COLO829 (cell line): Measurements from ENCODE around the gene SERPINB8.

Experiments used
- DNase-seq: peaks from one replicate; pipeline ENCODE4 v3.0.0; 2012; ENCODE audit warnings: low spot score

SERPINB8 gene

DNA sequence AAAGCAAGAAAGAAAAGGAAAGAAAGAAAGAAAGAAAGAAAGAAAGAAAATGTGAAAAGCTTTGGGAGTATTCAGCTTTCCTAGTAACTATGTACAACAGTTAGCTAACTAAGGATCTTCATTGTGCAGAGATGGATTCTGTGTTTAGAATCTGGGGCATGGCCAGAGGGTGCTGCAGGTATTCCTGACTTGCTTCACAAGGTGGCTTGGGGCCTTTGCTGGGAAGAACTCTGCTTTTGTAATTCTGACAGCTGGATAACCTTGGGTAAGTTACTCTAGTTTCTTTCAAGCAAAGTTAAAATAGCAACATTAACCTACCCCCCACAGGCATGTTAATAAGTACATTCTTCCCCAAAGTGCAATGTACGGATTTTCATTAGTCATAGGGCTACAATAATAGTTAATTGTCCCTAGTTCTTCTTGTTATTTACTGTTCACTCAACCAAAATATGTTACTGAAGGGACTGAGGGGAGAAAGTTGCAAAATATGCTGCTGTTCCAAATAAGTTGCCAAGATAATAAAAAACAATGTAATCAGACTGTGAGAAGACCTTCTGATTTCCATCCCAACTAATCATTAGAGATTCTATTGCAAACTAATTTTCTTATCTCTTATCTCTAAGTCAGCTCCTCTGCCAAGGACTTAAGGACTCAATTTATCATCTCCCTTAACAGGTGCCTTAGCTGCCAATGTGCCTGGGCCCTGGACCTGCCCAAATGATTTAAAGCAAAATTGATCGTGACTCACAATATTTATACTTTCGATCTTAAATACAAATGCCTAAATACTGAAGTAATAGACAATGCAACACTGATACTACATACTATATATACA lies 50.3 kb downstream of the SERPINB8 start:
- DNase-seq: peak; percentile 3

DNA sequence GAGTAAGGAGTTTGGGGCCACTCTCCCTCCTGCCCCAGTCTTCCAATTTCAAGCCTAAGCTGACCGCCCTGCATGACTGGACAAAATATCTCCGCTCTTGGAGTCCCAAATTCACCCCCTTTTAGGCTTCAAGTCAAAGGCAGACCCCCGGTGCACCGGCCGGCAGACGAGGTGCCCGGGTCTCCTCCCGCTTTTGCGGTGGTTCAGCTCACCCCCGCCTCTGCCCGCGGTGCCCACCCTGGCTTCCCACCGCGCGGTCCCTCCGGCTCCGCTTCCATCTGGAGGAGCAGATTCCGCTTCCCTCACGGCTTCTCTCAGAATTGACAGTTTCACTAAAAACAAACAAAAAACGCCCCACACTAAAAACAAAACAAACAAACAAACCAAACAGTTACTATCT lies 56.5 kb downstream of the SERPINB8 start:
- no peak for DNase-seq

DNA sequence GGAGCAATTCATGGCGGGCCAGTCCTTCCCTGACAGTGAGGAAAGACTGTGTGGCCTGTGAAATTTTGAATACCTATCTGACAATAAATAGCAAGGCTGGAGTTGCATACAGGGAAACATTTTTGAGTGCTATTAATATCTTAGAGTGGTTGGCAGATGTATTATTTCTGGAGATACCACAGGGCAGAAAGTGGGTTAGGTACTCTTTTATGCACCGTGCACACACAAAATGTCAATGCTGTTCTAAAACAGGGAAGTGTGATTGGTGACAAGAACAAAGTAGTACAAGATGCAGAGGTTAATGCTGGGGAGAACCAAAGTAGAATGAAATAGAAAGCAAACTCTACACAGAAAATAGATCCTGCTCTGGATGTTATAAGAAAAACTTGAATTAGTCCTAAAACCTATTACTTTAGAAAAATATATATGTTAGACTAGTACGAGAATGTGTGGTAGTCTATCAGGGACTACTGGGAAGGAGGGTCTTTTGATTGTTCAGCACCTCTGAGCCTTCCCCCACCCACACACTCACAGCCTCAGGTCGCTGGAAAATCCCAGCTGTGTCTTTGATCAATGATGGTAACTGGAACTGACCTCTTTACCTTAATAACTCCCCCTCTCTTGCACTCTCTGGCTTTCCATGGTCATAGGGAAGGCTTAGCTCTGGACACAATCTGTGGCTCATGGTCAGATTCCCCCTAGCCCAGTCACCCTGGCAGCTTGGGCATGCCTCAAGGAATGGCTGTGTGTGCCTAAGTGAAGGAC lies 58.2 kb downstream of the SERPINB8 start:
- DNase-seq: no peak

DNA sequence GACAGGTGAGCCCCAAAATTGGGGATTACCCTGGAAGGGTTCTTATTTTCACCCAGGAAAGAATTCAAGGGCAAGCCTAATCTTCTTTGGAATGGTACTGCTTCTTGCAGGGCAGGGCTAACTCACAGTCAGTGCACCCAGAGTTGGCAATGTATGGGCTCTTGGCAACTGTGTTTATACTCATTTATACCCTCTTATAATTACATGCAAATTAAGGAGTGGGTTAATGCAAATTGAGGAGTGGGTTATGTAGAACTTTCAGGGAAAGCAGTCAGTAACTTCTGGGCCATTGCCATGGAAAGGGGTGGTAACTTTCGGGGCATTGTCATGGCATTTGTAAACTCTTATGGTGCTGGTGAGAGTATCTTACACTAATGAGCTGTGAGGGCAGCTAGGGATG lies 59.2 kb downstream of the SERPINB8 start:
- no peak for DNase-seq

DNA sequence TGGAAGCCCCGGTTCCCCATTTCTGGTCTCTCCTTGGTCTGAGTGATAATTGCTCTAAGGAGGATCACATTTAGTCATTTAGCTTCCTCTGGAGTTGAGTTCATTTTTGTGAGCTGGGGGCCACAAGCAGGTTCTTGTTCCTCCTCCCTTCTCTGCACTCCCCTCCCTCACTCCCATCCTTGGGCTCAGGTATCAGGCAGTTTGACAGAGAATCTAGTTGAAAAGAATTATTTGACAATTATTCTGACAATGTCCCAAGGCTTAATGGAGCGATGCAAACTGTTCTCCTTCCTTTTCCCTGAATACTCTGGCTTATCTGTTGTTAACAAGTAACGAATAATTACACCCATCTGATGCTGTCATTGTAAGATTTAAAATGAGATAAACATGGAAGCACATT lies 61.5 kb downstream of the SERPINB8 start:
- DNase-seq: no peak

DNA sequence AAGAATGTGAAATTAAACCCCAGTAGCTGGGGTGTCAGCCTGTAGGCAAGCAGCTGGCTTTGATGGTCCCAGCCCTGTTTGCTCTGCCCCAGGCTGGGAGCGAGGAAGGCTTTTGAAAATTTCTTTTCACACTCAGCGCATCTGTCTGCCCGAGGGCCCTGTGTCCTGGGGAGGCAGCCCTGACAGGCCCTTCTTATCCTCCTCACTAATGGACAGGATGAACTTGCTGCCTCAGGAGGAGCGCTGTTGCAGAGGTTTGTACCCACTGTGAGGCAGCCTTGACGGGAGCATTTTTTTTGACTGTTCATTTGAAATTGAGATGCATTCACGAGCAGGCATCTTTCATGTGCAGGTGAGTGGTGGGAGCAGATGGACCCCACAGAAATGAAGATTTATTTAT lies 62.4 kb downstream of the SERPINB8 start:
- no peak for DNase-seq

DNA sequence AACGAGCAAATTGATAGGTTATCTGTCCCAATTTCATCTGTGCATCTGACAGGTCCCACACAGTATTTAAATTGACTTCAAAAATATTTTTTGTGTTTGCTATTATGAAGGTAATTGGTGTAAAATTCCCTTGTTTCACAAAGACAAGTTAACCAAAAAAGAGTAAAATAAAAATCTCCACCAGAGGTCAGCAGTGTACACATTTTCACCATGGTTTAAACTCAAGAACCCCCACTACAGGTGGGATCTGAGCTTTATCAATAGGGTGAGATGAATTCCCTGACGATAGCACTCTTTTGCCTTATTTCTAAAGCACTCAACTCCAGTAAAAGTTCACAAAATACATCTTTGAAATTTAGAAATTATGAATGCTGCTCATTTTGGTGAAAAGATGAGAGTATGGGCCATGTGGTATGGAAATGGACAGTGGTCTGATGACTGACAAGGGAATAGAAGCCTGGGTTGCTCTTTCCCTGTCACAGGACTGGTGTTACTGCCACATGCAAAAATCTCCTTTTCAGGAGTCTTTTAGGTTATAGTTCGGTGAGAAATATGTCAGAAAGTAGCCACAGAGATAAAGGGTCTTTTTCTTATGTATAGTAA lies 68.0 kb downstream of the SERPINB8 start:
- DNase-seq: peak; percentile 13
